Right lobe of liver (tissue), 6 donors: ENCODE data around the gene TRAP1. TPM values are rescaled to one million over a fixed set of nuclear protein-coding genes. Genes with fewer than 3 reads are reported as not detected.
A peak's percentile ranks its signal among the peaks of the same experiment; 100 is the strongest.

Experiments used
- ATAC-seq, 4 donors: fragments of 200-7000 bp; cut with Tn5 transposase; one replicate each; pipeline ENCODE4 v1.9.1; 2020; ENCODE audit warnings: mild to moderate bottlenecking in 4 of 4, moderate library complexity in 4 of 4
- DNase-seq, 3 donors: peaks; one replicate each; pipeline ENCODE4 v3.0.0-alpha.2; 2020
- H3K27ac ChIP-seq, 3 donors: fragments of 200-600 bp; one replicate each; pipeline ENCODE4 v1.8.0; 2022
- H3K27me3 ChIP-seq, 2 donors: fragments of 200-600 bp; one replicate each; pipeline ENCODE4 v1.8.0; 2022
- H3K36me3 ChIP-seq, 4 donors: fragments of 200-600 bp; sonication (generic) in 1 of 4; one replicate each; pipeline versions ENCODE4 v1.5.1 to v1.8.0; 2017 to 2022; ENCODE audit warnings: control low read depth in 1 of 4
- H3K4me1 ChIP-seq, 4 donors: fragments of 200-600 bp; sonication (generic) in 1 of 4; one replicate each; pipeline versions ENCODE4 v1.5.1 to v1.8.0; 2017 to 2022; ENCODE audit warnings: control low read depth in 1 of 4
- H3K4me3 ChIP-seq, 3 donors: fragments of 200-600 bp; one replicate each; pipeline ENCODE4 v1.8.0; 2022
- H3K9me3 ChIP-seq, 4 donors: fragments of 200-600 bp; sonication (generic) in 1 of 4; one replicate each; pipeline versions ENCODE4 v1.5.1 to v1.8.0; 2017 to 2022; ENCODE audit warnings: control low read depth in 1 of 4
- CTCF ChIP-seq, 4 donors: fragments of 200-600 bp in 3 of 4; fragments of 450-650 bp in 1 of 4; IDR thresholded peaks; one replicate each; pipeline versions ENCODE4 v1.5.1 to v1.8.0; 2016 to 2022; ENCODE audit warnings: antibody characterized with exemption in 4 of 4, mild to moderate bottlenecking in 2 of 4
- POLR2A ChIP-seq: fragments of 450-650 bp; IDR thresholded peaks from one replicate; pipeline ENCODE4 v1.6.1; 2017; ENCODE audit warnings: antibody characterized with exemption, mild to moderate bottlenecking
- WGBS: methylation state at CpG from one replicate; pipeline ENCODE4 v1.1.6; 2018; ENCODE audit warnings: low coverage, low lambda C conversion rate; ENCODE audit not compliant: insufficient coverage; ENCODE audit errors: missing lambda C conversion rate; 5-methylcytosine and 5-hydroxymethylcytosine counted together
- intact Hi-C, 2 donors: fragments of 100-400 bp; cut with DNase I; formaldehyde crosslinking; loops; one replicate each; pipeline versions ENCODE4 v1.11.2 to v1.14.1; 2022
- total RNA-seq, 6 experiments: library from RNA; depleted of rRNA in 2 of 6; stranded (reverse); fragments of >200 nt in 2 of 6; fragmentation: NEBNext Ultra II Directional in 3 of 6; extraction: Animal tissue kit (Norgen Biotek cat#: 25700) in 3 of 6; gene quantifications; one replicate each; pipeline versions ENCODE4 v1.1.0 to v1.2.4, GENCODE V29; 2016 to 2023
- donor health status: DM: no; HTN: yes; CAD: no.
- donor health status: DM: no; HTN: no; CAD: no.
- donor health status: DM: no; HTN: no; CAD: no.
- donor health status: DM: no; HTN: yes; CAD: no.
- donor health status: DM: no; HTN: yes; CAD: no.

The TRAP1 gene
- total RNA-seq, 6 experiments from 2014 or later: 93.4 to 169 (median 123) TPM

GRCh38 chr16:3671424-3671823 is 45.9 kb downstream of the TRAP1 start:
- peaks cover 0 to 27% (median 12%) of the 10 kb centered on the region in 4 donors for H3K36me3 ChIP-seq
- intact Hi-C loops: no loop called here
- 83% methylated on average over 1 of the region's 11 CpGs for WGBS

GRCh38 chr16:3670711-3671110 is 46.6 kb downstream of the TRAP1 start:
- intact Hi-C loops: no loop called here
- H3K4me1 ChIP-seq: no peaks in the 10 kb centered on the region
- DNase-seq (peak in 2 of 3 donors; percentile 10 to 52), ATAC-seq (no peak)
- no peak overlapping the region for H3K4me3 ChIP-seq
- WGBS: 82% methylated on average over 3 of the region's 13 CpGs
- H3K36me3 ChIP-seq: peaks cover 0 to 29% (median 9%) of the 10 kb centered on the region in 4 donors
- H3K27me3 ChIP-seq: no peaks in the 10 kb centered on the region
- H3K27ac ChIP-seq: no peak overlapping the region
- no peak for TF ChIP-seq CTCF (IDR thresholded peaks at IDR 0.05)
- TF ChIP-seq POLR2A: no peak
- no peaks in the 10 kb centered on the region for H3K9me3 ChIP-seq

More at GRCh38 chr16:3671424-3671823, 45.9 kb downstream of the TRAP1 start:
- Histone ChIP-seq H3K27ac (no peak overlapping the region), H3K27me3 (no peaks in the 10 kb centered on the region), H3K9me3 (no peaks in the 10 kb centered on the region), H3K4me3 (no peak overlapping the region), H3K4me1 (no peaks in the 10 kb centered on the region)
- TF ChIP-seq POLR2A (no peak), CTCF (IDR thresholded peaks at IDR 0.05) (no peak)
- DNase-seq: peak in 2 of 3 donors; percentile 17 to 44
- peak in 1 of 4 donors; percentile 13 for ATAC-seq

- Histone ChIP-seq H3K27ac (no peak overlapping the region), H3K4me1 (no peaks in the 10 kb centered on the region), H3K9me3 (no peaks in the 10 kb centered on the region), H3K36me3 (peaks cover 0 to 29% (median 5%) of the 10 kb centered on the region in 4 donors), H3K4me3 (no peak overlapping the region), H3K27me3 (no peaks in the 10 kb centered on the region)
- DNase-seq: peak in 2 of 3 donors; percentile 15 to 34
- 80% methylated on average over 2 of the region's 10 CpGs for WGBS
- no peak for TF ChIP-seq CTCF (IDR thresholded peaks at IDR 0.05)
- TF ChIP-seq POLR2A: no peak
- intact Hi-C loops: no loop called here
- no peak for ATAC-seq
These were observed 48.2 kb downstream of the TRAP1 start for GRCh38 chr16:3669082-3669481.

- WGBS: 97% methylated on average over 5 of the region's 11 CpGs
- no peak overlapping the region for H3K4me3 ChIP-seq
- no peaks in the 10 kb centered on the region for H3K27me3 ChIP-seq
- H3K27ac ChIP-seq: no peak overlapping the region
- DNase-seq (peak in 2 of 3 donors; percentile 7 to 40), ATAC-seq (no peak)
- no peaks in the 10 kb centered on the region for H3K4me1 ChIP-seq
- no peak for TF ChIP-seq CTCF (IDR thresholded peaks at IDR 0.05)
- no peak for TF ChIP-seq POLR2A
- intact Hi-C loops: no loop called here
- peaks cover 0 to 24% (median 3%) of the 10 kb centered on the region in 4 donors for H3K36me3 ChIP-seq
- no peaks in the 10 kb centered on the region for H3K9me3 ChIP-seq
These were observed 48.7 kb downstream of the TRAP1 start for GRCh38 chr16:3668626-3669025.

GRCh38 chr16:3665508-3665907 is 51.8 kb downstream of the TRAP1 start:
- Histone ChIP-seq H3K36me3 (peaks cover 0 to 47% (median 15%) of the 10 kb centered on the region in 4 donors), H3K27ac (no peak overlapping the region), H3K4me3 (no peak overlapping the region), H3K4me1 (no peaks in the 10 kb centered on the region), H3K9me3 (no peaks in the 10 kb centered on the region), H3K27me3 (no peaks in the 10 kb centered on the region)
- peak in 1 of 4 donors; percentile 13 for ATAC-seq
- peak in 2 of 3 donors; percentile 11 to 36 for DNase-seq
- WGBS: 87% methylated on average over 3 of the region's 6 CpGs
- intact Hi-C loops: no loop called here
- TF ChIP-seq POLR2A (no peak), CTCF (IDR thresholded peaks at IDR 0.05) (no peak)
